ENCODE results near the gene NEUROG1. TPM values are rescaled to one million over a fixed set of nuclear protein-coding genes. Genes with fewer than 3 reads are reported as not detected.
A peak's percentile ranks its signal among the peaks of the same experiment; 100 is the strongest.

NEUROG1 gene
- total and polyA plus RNA-seq, 7 donors: not detected

GRCh38 chr5:135491038-135491551 is 44.7 kb downstream of the NEUROG1 start:
- no peak for DNase-seq

GRCh38 chr5:135490245-135491037 is 45.3 kb downstream of the NEUROG1 start:
- TF ChIP-seq, protein P1, sequence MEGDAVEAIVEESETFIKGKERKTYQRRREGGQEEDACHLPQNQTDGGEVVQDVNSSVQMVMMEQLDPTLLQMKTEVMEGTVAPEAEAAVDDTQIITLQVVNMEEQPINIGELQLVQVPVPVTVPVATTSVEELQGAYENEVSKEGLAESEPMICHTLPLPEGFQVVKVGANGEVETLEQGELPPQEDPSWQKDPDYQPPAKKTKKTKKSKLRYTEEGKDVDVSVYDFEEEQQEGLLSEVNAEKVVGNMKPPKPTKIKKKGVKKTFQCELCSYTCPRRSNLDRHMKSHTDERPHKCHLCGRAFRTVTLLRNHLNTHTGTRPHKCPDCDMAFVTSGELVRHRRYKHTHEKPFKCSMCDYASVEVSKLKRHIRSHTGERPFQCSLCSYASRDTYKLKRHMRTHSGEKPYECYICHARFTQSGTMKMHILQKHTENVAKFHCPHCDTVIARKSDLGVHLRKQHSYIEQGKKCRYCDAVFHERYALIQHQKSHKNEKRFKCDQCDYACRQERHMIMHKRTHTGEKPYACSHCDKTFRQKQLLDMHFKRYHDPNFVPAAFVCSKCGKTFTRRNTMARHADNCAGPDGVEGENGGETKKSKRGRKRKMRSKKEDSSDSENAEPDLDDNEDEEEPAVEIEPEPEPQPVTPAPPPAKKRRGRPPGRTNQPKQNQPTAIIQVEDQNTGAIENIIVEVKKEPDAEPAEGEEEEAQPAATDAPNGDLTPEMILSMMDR (IDR thresholded peaks at IDR 0.05): no peak
- H3K4me1 ChIP-seq: peaks cover 14% of the 10 kb centered on the region
- intact Hi-C loops (cut with DNase I): no loop called here
- peaks cover 3 to 78% (median 28%) of the 10 kb centered on the region in 3 donors for H3K27me3 ChIP-seq (ENCODE audit: insufficient read depth in 3 of 3, low read length in 2 of 3)
- no peaks in the 10 kb centered on the region for H3K36me3 ChIP-seq (ENCODE audit: insufficient read depth in 1 of 2, low read depth in 1 of 2)
- ATAC-seq (peak in 3 of 4 donors; percentile 19 to 39 (median 25)), DNase-seq (no peak)
- 12 to 15% (median 15%) methylated on average over 42 to 49 of the region's 49 CpGs for WGBS, 3 donors
- H3K27ac ChIP-seq: no peak overlapping the region
- peak overlapping the region; percentile 54 for H3K4me3 ChIP-seq
- H3K9me3 ChIP-seq: no peaks in the 10 kb centered on the region

More at GRCh38 chr5:135491038-135491551, 44.7 kb downstream of the NEUROG1 start:
- H3K27ac ChIP-seq: no peak overlapping the region
- no peak overlapping the region for H3K4me3 ChIP-seq
- H3K9me3 ChIP-seq: no peaks in the 10 kb centered on the region
- TF ChIP-seq, protein P1 (IDR thresholded peaks at IDR 0.05): no peak
- WGBS, 3 donors: 36 to 55% (median 47%) methylated on average over 14 of the region's 14 CpGs
- H3K4me1 ChIP-seq: peaks cover 14% of the 10 kb centered on the region
- no peaks in the 10 kb centered on the region for H3K36me3 ChIP-seq (ENCODE audit: insufficient read depth in 1 of 2, low read depth in 1 of 2)
- H3K27me3 ChIP-seq (ENCODE audit: insufficient read depth in 3 of 3, low read length in 2 of 3): peaks cover 3 to 72% (median 28%) of the 10 kb centered on the region in 3 donors
- ATAC-seq: no peak
- intact Hi-C loops (cut with DNase I): no loop called here

DNA sequence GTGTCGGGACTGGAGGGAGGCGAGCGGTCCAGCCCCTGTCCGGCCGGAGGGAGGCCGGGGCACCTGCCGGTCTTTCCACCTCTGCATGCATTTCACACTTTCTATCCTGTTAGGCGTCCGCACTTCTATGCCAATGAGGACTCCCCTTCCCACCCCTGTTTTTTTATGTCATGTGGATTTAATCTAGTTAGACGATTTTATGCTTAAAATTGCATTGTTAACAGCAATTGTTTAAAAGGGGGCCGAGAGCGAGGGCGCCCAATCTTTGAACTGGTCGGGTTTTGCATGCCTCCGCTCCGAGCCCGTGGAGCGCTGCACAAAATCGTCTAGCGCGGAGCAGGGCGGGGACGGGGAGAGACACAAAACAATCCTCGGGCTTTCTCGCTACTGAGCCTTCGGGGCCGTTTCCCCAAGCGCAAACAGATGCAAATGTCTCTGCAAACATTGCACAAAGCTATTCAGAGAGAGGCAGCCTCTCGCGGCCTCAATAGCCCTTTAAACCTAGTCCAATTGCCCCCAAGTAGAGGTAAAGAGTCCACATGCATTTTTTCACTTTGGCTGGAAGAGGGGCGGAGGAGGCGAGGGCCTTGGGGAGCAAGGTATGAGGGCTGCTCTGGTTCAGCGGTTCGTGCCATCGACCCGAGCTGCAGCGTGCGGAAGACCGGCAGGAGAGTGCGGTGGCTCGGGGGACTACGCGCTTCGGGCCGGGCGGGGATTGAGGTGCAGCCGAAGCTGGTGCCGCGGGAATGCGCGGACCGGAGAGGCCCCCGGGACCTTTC is 46.1 kb downstream of the NEUROG1 start:
- peak overlapping the region; percentile 54 for H3K4me3 ChIP-seq
- H3K4me1 ChIP-seq: peaks cover 14% of the 10 kb centered on the region
- peaks cover 3 to 78% (median 28%) of the 10 kb centered on the region in 3 donors for H3K27me3 ChIP-seq (ENCODE audit: insufficient read depth in 3 of 3, low read length in 2 of 3)
- intact Hi-C loops (cut with DNase I): loop anchor here in 1 of 2 donors (5.0 kb wide), 1 partner anchor 43 kb away; no protein-coding TSS in a partner anchor
- H3K9me3 ChIP-seq: no peaks in the 10 kb centered on the region
- 1 to 3% (median 2%) methylated on average over 52 to 53 of the region's 53 CpGs for WGBS, 3 donors
- TF ChIP-seq, protein P1 (IDR thresholded peaks at IDR 0.05): no peak
- ATAC-seq (peak in 3 of 4 donors; percentile 11 to 67 (median 27)), DNase-seq (no peak)
- H3K27ac ChIP-seq: no peak overlapping the region
- H3K36me3 ChIP-seq (ENCODE audit: insufficient read depth in 1 of 2, low read depth in 1 of 2): no peaks in the 10 kb centered on the region

- TF ChIP-seq, protein P1 (IDR thresholded peaks at IDR 0.05): no peak
- no peaks in the 10 kb centered on the region for H3K9me3 ChIP-seq
- peaks cover 3 to 78% (median 28%) of the 10 kb centered on the region in 3 donors for H3K27me3 ChIP-seq (ENCODE audit: insufficient read depth in 3 of 3, low read length in 2 of 3)
- H3K4me3 ChIP-seq: peak overlapping the region; percentile 54
- peak in 3 of 4 donors; percentile 29 to 64 (median 35) for ATAC-seq
- H3K4me1 ChIP-seq: peaks cover 14% of the 10 kb centered on the region
- intact Hi-C loops (cut with DNase I): loop anchor here in 1 of 2 donors (5.0 kb wide), 1 partner anchor 43 kb away; no protein-coding TSS in a partner anchor
- no peaks in the 10 kb centered on the region for H3K36me3 ChIP-seq (ENCODE audit: insufficient read depth in 1 of 2, low read depth in 1 of 2)
- H3K27ac ChIP-seq: no peak overlapping the region
- 1 to 2% (median 1%) methylated on average over 42 to 44 of the region's 44 CpGs for whole genome bisulfite sequencing, 3 donors
- no peak for DNase-seq
Measured at GRCh38 chr5:135488727-135489465, 46.9 kb downstream of the NEUROG1 start.

Measured in psoas muscle (tissue), 8 donors.